Coronary artery (tissue), 2 donors: ENCODE data around the gene CHST13.
"Not testable (repeated sequence)": the region's sequence is repeated elsewhere in the genome, so short reads cannot be mapped to it uniquely, and the experiment has no call there.

Experiments
- DNase-seq: peaks from one replicate; pipeline ENCODE4 v3.0.0-alpha.2; 2017; ENCODE audit warnings: low spot score
- H3K27ac ChIP-seq, 2 donors: fragments of 200-600 bp; sonication (generic); one replicate each; pipeline ENCODE4 v1.5.1; 2016 to 2019
- H3K4me3 ChIP-seq: fragments of 200-600 bp; sonication (generic); 2 replicates; pipeline ENCODE4 v1.5.1; 2016; ENCODE audit warnings: mild to moderate bottlenecking, moderate library complexity
- CTCF ChIP-seq: fragments of 200-600 bp; sonication (generic); IDR thresholded peaks from one replicate; pipeline ENCODE4 v1.5.1; 2019; ENCODE audit warnings: antibody characterized with exemption

Gene CHST13

GRCh38 chr3:126528800-126529541 is 5.0 kb downstream of the CHST13 start:
- Histone ChIP-seq H3K4me3 (no peak overlapping the region), H3K27ac (no peak overlapping the region)
- no peak for TF ChIP-seq CTCF
- DNase-seq, result no peak

- Histone ChIP-seq H3K4me3 (no peak overlapping the region), H3K27ac (peak overlapping the region in 1 of 2 donors; percentile 28)
- no peak for TF ChIP-seq CTCF
- DNase-seq, result no peak
Observed at GRCh38 chr3:126529585-126530170, 5.7 kb downstream of the CHST13 start.

GRCh38 chr3:126530171-126531050 is 6.5 kb downstream of the CHST13 start:
- DNase-seq, result no peak
- Histone ChIP-seq H3K27ac (peak overlapping the region in 1 of 2 donors; percentile 51), H3K4me3 (no peak overlapping the region)
- TF ChIP-seq CTCF, result no peak

GRCh38 chr3:126531051-126531330 is 7.0 kb downstream of the CHST13 start:
- no peak for DNase-seq
- H3K4me3 ChIP-seq, result no peak overlapping the region
- H3K27ac ChIP-seq, result peak overlapping the region in 1 of 2 donors; percentile 51
- no peak for TF ChIP-seq CTCF

GRCh38 chr3:126533506-126533905 is 9.6 kb downstream of the CHST13 start:
- Histone ChIP-seq H3K27ac (no peak overlapping the region), H3K4me3 (no peak overlapping the region)
- no peak for TF ChIP-seq CTCF
- no peak for DNase-seq

GRCh38 chr3:126534716-126535115 is 10.8 kb downstream of the CHST13 start:
- H3K4me3 ChIP-seq, DNase-seq, H3K27ac ChIP-seq: not testable (repeated sequence)

GRCh38 chr3:126535636-126536035 is 11.7 kb downstream of the CHST13 start:
- TF ChIP-seq CTCF, result no peak

More at GRCh38 chr3:126535636-126536035, 11.7 kb downstream of the CHST13 start:
- Histone ChIP-seq H3K4me3 (no peak overlapping the region), H3K27ac (no peak overlapping the region)
- DNase-seq, result no peak
